ENCODE results near the gene TTLL10. TPM values are rescaled to one million over a fixed set of nuclear protein-coding genes. Genes with fewer than 3 reads are reported as not detected.
A peak's percentile ranks its signal among the peaks of the same experiment; 100 is the strongest.

Gene TTLL10
- total RNA-seq, 1 donor from 2014 or later = not detected

DNA sequence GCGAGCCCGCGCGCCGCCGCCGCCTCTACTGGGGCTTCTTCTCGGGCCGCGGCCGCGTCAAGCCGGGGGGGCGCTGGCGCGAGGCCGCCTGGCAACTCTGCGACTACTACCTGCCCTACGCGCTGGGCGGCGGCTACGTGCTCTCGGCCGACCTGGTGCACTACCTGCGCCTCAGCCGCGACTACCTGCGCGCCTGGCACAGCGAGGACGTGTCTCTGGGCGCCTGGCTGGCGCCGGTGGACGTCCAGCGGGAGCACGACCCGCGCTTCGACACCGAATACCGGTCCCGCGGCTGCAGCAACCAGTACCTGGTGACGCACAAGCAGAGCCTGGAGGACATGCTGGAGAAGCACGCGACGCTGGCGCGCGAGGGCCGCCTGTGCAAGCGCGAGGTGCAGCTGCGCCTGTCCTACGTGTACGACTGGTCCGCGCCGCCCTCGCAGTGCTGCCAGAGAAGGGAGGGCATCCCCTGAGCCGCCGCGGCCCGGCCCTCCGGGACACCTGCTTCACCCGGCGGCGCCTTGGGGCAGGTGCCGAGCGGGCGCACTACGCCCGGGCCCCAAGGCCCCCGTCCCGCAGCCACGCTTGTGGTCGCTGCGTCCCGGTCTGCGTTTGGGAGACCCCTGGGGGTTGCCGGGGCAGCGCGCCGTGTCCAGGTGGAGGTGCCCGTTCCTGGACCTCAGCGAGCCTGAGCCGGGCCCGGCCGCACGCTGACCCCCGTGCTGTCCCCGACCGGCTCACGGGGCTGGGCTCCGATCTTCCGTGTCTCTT is 59.3 kb downstream of the TTLL10 start:
- Histone ChIP-seq H3K27ac (no peak overlapping the region), H3K36me3 (peaks cover 0 to 10% of the 10 kb centered on the region in 2 donors), H3K4me3 (peak overlapping the region; percentile 34 to 63), H3K27me3 (peaks cover 2% of the 10 kb centered on the region), H3K9me3 (no peaks in the 10 kb centered on the region), H3K4me1 (peaks cover 55% of the 10 kb centered on the region)
- DNase-seq (ENCODE audit: extremely low spot score in 2 of 2) = no peak
- intact Hi-C loops (cut with DNase I) = loop anchor here (10.0 kb wide), 1 partner anchor 108 kb away; no protein-coding TSS in a partner anchor
- TF ChIP-seq POLR2A (IDR thresholded peaks at IDR 0.05) (no peak), POLR2AphosphoS5 (IDR thresholded peaks at IDR 0.05; ENCODE audit: insufficient read depth in 1 of 2, low read depth in 1 of 2) (no peak)
- TF ChIP-seq, protein P1, sequence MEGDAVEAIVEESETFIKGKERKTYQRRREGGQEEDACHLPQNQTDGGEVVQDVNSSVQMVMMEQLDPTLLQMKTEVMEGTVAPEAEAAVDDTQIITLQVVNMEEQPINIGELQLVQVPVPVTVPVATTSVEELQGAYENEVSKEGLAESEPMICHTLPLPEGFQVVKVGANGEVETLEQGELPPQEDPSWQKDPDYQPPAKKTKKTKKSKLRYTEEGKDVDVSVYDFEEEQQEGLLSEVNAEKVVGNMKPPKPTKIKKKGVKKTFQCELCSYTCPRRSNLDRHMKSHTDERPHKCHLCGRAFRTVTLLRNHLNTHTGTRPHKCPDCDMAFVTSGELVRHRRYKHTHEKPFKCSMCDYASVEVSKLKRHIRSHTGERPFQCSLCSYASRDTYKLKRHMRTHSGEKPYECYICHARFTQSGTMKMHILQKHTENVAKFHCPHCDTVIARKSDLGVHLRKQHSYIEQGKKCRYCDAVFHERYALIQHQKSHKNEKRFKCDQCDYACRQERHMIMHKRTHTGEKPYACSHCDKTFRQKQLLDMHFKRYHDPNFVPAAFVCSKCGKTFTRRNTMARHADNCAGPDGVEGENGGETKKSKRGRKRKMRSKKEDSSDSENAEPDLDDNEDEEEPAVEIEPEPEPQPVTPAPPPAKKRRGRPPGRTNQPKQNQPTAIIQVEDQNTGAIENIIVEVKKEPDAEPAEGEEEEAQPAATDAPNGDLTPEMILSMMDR (IDR thresholded peaks at IDR 0.05) = no peak

DNA sequence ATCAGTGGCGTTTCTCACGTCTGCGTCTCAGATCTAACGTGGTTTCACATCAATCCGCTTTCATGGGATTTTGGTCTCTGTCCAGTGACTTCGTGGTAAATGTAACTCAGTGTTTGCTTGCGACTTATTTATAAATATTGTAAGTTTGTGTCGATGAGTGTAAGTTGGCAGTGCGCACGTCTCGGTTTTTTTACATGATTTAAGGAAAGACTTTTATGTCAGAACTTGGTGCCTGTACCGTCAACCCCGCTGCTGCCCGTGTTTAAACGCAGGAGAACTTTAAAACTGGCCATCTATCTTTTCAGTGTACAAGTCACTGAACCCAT is 59.9 kb downstream of the TTLL10 start:
- H3K36me3 ChIP-seq = peaks cover 0 to 4% of the 10 kb centered on the region in 2 donors
- peaks cover 55% of the 10 kb centered on the region for H3K4me1 ChIP-seq
- intact Hi-C loops (cut with DNase I) = loop anchor here (10.0 kb wide), 1 partner anchor 109 kb away; no protein-coding TSS in a partner anchor
- DNase-seq (ENCODE audit: extremely low spot score in 2 of 2) = no peak
- H3K27me3 ChIP-seq = peaks cover 3% of the 10 kb centered on the region
- no peak overlapping the region for H3K27ac ChIP-seq
- no peaks in the 10 kb centered on the region for H3K9me3 ChIP-seq
- H3K4me3 ChIP-seq = no peak overlapping the region
- TF ChIP-seq, protein P1 (IDR thresholded peaks at IDR 0.05) = no peak
- TF ChIP-seq POLR2AphosphoS5 (IDR thresholded peaks at IDR 0.05; ENCODE audit: insufficient read depth in 1 of 2, low read depth in 1 of 2) (no peak), POLR2A (IDR thresholded peaks at IDR 0.05) (no peak)

DNA sequence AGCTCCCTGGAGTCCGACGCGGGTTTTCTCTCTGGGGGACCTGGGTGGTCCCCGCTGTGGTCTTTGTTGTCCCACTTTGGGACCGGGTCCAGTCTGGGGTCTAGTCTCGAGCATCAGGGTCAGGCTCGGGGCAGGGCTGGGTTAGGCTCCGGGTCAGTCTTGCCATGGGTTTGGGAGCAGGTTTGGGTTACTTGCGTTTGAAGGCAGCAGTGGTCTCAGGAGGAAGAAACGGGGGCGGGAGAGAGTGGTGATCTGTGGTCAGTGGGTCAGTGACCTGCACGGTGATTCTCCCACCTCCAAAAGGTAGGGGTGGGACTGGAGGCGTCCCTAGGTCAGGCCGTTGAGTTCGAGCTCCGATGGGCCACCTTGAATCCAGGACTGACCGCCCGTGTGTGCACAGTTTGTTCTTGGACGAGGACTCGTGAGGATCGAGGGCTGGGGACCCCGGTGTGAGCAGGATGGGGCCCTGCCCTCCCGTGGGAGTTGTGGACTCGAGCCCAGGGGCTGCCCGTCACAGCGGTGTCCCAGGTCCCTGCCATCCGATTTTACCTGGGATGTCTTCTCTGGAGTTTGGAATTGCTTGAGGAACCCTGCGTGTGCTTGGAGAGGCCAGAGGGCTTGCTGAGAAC is 60.6 kb downstream of the TTLL10 start:
- no peak for DNase-seq (ENCODE audit: extremely low spot score in 2 of 2)
- intact Hi-C loops (cut with DNase I) = loop anchor here (10.0 kb wide), 1 partner anchor 109 kb away; no protein-coding TSS in a partner anchor
- peaks cover 52% of the 10 kb centered on the region for H3K4me1 ChIP-seq

DNA sequence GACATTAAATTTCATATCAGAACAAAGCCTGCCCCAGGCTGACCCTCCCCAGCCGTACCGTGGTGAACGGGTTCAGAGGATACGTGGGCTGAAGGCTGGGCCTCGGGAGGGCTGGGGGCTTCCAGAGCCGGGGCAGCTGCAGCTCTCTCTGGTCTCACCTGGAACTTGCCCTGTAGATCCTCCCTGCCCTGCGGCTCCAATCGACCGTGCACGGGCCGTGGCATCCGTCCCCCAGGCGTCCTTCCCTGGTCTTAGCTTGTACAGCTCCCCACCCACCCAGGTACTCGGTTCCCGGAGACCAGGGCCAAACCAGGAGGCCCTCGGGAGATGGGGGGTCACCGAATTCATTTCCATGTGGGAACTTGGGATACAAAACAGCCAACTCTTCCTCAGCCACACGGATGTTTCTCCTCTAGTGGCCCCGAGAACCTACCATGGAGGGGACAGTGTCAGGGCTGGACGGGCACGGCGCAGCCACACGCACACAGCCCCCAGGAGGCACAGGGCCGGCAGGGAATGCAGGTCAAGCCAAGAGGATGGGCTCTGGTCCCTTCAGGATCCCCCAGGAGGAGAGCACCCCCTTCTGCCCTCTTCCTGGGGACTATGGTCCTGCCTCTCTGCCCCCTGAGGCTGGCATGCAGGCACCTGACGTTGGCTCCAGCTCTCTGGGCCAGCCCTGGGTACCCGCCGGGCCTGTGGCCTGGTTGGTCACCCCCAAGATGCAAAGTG is 61.5 kb downstream of the TTLL10 start:
- intact Hi-C loops (cut with DNase I) = loop anchor here (10.0 kb wide), 1 partner anchor 110 kb away; no protein-coding TSS in a partner anchor
- H3K9me3 ChIP-seq = no peaks in the 10 kb centered on the region
- no peak overlapping the region for H3K4me3 ChIP-seq
- H3K4me1 ChIP-seq = peaks cover 49% of the 10 kb centered on the region
- H3K36me3 ChIP-seq = no peaks in the 10 kb centered on the region
- H3K27ac ChIP-seq = no peak overlapping the region
- no peak for DNase-seq (ENCODE audit: extremely low spot score in 2 of 2)
- TF ChIP-seq POLR2A (IDR thresholded peaks at IDR 0.05) = no peak
- TF ChIP-seq, protein P1 (IDR thresholded peaks at IDR 0.05) = no peak
- TF ChIP-seq POLR2AphosphoS5 (IDR thresholded peaks at IDR 0.05; ENCODE audit: insufficient read depth in 1 of 2, low read depth in 1 of 2) = no peak
- peaks cover 7% of the 10 kb centered on the region for H3K27me3 ChIP-seq

More for the DNA sequence above, 60.6 kb downstream of the TTLL10 start:
- H3K27me3 ChIP-seq = peaks cover 5% of the 10 kb centered on the region
- TF ChIP-seq POLR2AphosphoS5 (IDR thresholded peaks at IDR 0.05; ENCODE audit: insufficient read depth in 1 of 2, low read depth in 1 of 2) (no peak), POLR2A (IDR thresholded peaks at IDR 0.05) (no peak)
- TF ChIP-seq, protein P1 (IDR thresholded peaks at IDR 0.05) = no peak
- no peaks in the 10 kb centered on the region for H3K36me3 ChIP-seq
- no peak overlapping the region for H3K27ac ChIP-seq
- no peak overlapping the region for H3K4me3 ChIP-seq
- no peaks in the 10 kb centered on the region for H3K9me3 ChIP-seq

Measured in vagina (tissue), 2 donors.